Endometrial microvascular endothelial cells (primary cell): ENCODE data around the gene ZNF324. TPM values are rescaled to one million over a fixed set of nuclear protein-coding genes. Genes with fewer than 3 reads are reported as not detected.
"Not testable (repeated sequence)": the region's sequence is repeated elsewhere in the genome, so short reads cannot be mapped to it uniquely, and the experiment has no call there.

Source experiments
- in situ Hi-C: cut with HindIII; loops from 2 replicates; pipeline ENCODE4 v1.10.0; 2017; ENCODE audit warnings: low sequenced_read_pairs, low pct_unique_long_range_greater_than_20kb; ENCODE audit errors: inconsistent ontology term
- total RNA-seq: library from RNA; depleted of rRNA; stranded (reverse); fragments of >200 nt; gene quantifications from one replicate; pipeline ENCODE4 v1.2.3, GENCODE V29; 2015; ENCODE audit errors: inconsistent ontology term

The ZNF324 gene
- total RNA-seq, 1 donor from 2014 or later, result 7.5 TPM

GRCh38 chr19:58492265-58492664, 25.4 kb downstream of the ZNF324 start:
- in situ Hi-C loops, result no loop called here

GRCh38 chr19:58497634-58498170, 30.8 kb downstream of the ZNF324 start:
- in situ Hi-C loops, result no loop called here

GRCh38 chr19:58498316-58499020, 31.6 kb downstream of the ZNF324 start:
- in situ Hi-C loops, result no loop called here

- in situ Hi-C loops, result no loop called here
These were observed 32.4 kb downstream of the ZNF324 start for GRCh38 chr19:58499021-58499927.

- in situ Hi-C loops, result no loop called here
These were observed 33.4 kb downstream of the ZNF324 start for GRCh38 chr19:58500242-58500641.

GRCh38 chr19:58507602-58508223, 40.8 kb downstream of the ZNF324 start:
- in situ Hi-C loops, result not testable (repeated sequence)

- in situ Hi-C loops, result no loop called here
These were observed 42.8 kb downstream of the ZNF324 start for GRCh38 chr19:58509731-58510083.

- in situ Hi-C loops, result no loop called here
These were observed 43.4 kb downstream of the ZNF324 start for GRCh38 chr19:58510084-58510862.

- in situ Hi-C loops, result no loop called here
These were observed 44.7 kb downstream of the ZNF324 start, which contains the start of gene SLC27A5 for GRCh38 chr19:58511353-58512208. TSS of gene SLC27A5 (minus strand) at chr19:58511992. CDS start at chr19:58511955, 37 bp downstream.

GRCh38 chr19:58513213-58513693, 46.4 kb downstream of the ZNF324 start:
- in situ Hi-C loops, result no loop called here

GRCh38 chr19:58513694-58514563, 47.0 kb downstream of the ZNF324 start:
- in situ Hi-C loops, result no loop called here

GRCh38 chr19:58514564-58515022, 47.7 kb downstream of the ZNF324 start:
- in situ Hi-C loops, result no loop called here

GRCh38 chr19:58515259-58515658, 48.4 kb downstream of the ZNF324 start:
- in situ Hi-C loops, result no loop called here

- in situ Hi-C loops, result no loop called here
These were observed 49.5 kb downstream of the ZNF324 start for GRCh38 chr19:58516246-58516836.

GRCh38 chr19:58516964-58517833, 50.3 kb downstream of the ZNF324 start:
- in situ Hi-C loops, result no loop called here
